ENCODE measurements around the gene FCN3.

The FCN3 gene

DNA sequence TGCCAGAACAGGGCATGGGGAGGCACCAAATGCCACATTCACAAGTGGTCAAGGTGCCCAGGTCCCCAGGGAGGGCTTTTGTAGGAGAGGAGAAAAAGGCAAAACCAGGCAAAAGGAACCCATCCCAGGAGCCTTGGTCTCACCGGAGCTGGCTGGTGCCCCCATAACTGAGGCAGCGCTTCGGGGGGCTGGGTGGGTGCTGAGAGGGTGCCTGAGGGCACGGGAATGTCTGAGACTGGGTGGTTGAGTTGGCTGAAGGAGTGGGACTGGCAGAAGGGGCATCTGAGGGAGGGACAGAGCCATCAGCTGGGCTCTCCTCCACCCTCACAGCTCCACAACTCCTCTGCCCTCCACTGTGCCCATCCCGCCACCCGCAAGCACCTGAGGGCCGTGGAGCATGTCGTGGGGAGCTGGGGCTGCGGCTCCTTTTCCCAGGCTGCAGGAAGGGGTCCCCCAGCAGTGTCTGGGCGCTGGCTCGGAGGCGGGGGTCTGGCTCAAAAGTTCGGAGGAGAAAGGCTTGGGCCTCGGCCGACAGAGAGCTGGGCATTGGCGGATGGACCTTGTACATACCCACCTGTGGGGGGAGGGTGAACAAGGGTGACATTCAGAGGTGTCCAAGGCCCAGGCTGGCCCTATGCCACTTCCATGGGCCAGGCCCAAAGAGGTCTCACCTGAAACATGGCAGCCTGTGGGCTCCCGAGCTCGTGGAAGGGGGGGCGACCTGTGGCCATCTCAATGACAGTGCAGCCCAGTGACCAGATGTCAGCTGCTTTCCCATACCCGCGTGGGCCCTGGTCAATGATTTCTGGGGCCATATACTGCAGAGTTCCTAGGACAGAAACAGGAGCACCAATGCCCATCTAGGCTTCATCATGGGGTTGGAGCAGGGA lies 16.3 kb downstream of the FCN3 start:
- no peak for DNase-seq (ENCODE audit: low spot score)

DNA sequence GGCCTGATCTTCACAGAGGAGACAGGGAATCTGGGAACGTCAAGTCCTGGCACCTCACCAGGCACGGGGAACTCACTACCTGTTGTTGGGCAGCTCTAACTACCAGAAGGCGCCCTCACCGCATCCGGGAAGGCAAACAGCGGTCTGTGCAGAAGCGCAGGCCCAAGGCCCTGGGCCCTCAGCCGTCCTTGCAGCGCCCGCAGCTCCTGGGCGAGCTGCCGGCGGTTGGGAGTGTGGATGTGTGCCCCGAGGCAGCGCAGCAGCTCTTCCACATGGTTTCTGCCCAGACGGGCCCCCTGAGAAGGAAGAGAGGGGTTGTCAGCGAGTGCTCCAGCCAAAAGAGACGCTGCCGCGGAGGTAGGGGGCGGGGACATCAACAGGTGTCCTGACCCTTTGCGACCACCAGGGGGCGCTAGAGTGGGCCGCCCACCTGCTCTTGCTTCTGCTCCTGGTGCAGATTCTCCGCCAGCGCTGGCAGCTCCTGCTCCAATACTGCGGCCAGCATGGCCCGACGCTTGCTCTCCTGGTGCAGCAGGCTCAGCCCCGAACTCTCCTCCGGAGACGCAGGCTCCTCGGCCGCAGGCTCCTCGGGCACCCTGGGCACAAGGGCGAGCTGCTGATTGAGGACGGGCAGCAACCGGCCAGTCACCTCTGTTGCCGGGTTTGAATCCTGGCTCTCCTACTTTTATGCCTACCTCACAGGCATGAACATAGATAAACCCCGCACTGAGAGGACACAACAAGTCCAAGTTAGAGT lies 17.2 kb downstream of the FCN3 start:
- DNase-seq (ENCODE audit: low spot score) = peak; percentile 85

DNA sequence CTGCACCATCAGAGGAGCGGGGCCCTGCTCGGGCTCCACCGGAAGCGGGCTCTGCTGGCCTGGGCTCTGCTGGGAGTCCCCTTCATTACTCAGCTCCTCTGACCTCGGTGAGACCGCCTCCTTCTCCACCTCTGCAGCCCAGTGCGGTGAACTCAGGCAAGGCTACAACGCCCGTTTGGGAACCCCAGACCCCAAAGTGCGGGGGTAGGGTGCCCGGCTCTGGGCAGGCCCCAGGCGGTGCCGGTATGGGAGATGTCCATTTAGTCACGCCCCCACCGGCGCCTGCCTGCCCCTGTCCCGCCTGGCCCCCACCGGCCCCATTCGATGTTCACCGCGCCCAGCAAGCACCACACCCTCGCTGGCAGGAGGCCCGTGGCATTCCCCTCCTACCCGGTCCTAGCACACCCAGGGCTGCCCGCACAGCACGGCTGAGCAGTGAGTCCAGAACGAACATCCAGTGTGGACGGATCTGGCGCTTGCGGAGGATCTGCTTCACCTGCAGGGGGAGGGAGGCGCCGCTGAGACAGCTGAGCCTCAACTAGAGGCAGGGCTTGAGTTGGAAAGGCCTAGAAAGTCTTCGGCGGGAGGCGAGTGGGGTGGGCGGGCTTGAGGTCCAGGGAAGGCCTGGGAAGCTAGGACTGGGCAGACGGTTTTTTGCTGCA lies 17.9 kb downstream of the FCN3 start:
- DNase-seq (ENCODE audit: low spot score) = no peak

DNA sequence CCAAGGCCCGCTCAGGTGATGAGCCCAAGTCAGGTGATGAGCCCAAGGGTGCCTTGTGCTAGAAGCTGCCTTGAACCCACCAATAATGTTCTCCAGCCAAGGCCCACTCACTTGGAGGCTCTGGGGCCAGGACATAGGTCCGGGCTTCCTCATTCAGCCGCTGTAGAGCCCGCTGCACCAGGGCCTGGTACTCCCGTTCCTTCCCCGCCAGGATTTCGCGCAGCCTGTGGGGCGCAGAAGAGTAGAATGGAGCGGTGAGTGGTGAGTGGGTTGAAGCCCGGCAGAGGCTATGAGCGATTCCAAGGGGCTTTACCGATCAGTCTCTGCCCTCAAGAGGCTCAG lies 18.4 kb downstream of the FCN3 start:
- DNase-seq (ENCODE audit: low spot score) = no peak

DNA sequence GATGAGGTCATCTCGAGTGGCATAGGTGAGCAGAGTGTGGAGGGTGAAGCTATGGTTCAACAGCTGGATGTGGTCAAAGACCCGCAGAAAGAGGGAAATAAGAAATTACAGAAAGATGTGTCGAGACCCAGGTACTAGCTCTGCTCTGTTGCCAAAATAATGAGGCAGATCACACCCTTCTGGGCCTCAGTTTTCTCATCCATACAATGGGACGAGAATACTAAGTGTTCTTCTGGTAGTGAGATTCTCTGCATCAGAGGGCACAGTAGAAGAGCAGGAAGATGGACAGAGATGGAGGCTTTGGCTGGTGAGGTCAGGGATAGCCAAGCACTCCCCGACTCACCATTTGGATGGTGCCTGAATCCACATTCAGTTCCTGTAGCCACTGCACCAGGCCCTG lies 18.9 kb downstream of the FCN3 start:
- DNase-seq (ENCODE audit: low spot score) = no peak

DNA sequence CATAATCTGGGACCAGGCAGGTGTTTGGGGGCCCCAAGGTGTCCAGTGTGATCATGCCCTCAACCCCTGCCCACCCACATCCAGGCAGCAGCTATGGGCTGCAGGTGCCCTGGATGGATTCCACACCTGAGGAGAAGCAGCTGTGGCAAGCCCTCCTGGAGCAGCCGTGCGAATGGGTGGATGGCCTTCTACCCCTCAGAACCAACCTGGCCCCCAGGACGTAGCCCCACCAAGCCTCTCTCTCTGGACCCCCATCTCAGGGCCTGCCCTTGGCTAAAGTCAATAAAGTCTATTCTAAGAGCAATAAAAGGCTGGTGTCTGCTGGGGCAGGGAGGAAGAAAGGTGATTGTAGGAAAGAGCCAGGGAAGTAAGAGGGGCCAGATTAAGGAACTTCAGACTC lies 21.0 kb downstream of the FCN3 start:
- no peak for DNase-seq (ENCODE audit: low spot score)

DNA sequence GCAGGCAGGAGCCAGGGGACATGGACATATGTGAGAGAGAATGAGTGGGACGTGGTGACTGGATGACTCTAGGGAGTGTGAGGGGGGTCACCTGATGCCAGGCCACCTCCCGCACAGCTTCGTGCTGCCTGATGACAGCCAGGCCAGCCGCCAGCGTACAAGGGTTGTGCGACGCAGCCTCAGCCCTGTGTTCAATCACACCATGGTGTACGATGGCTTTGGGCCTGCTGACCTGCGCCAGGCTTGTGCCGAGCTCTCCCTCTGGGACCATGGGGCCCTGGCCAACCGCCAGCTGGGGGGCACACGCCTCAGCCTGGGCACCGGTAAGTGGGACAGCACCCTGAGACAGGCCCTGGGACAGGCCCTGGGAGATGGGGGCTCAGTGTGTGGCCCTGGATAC lies 21.5 kb downstream of the FCN3 start:
- no peak for DNase-seq (ENCODE audit: low spot score)

DNA sequence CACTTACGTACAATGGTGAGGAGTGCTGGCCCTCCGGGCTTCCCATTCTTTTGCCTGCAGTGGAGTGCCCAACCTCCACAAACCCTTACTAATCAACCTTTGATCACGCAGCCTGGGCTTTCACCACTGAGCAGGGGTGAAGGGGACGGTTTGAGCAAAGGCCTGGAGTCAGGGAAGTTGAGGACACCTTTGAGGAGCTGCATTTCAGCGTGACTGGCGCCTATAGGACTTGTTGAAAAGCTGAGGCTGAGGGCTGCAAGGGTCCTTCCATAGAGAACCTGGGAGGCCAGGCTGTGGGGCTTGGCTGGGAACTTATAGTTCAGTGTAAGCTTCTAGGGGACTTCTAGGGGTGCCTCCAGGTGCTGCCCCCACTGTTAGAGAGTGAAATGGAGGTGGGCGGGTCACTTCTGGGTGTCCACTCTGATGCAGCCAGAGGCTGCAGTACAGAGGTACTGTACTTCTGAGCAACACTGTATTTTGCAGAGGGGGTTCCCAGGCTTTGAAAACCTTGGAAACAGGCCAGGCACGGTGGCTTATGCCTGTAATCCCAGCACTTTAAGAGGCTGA lies 23.0 kb downstream of the FCN3 start:
- DNase-seq (ENCODE audit: low spot score) = no peak

DNA sequence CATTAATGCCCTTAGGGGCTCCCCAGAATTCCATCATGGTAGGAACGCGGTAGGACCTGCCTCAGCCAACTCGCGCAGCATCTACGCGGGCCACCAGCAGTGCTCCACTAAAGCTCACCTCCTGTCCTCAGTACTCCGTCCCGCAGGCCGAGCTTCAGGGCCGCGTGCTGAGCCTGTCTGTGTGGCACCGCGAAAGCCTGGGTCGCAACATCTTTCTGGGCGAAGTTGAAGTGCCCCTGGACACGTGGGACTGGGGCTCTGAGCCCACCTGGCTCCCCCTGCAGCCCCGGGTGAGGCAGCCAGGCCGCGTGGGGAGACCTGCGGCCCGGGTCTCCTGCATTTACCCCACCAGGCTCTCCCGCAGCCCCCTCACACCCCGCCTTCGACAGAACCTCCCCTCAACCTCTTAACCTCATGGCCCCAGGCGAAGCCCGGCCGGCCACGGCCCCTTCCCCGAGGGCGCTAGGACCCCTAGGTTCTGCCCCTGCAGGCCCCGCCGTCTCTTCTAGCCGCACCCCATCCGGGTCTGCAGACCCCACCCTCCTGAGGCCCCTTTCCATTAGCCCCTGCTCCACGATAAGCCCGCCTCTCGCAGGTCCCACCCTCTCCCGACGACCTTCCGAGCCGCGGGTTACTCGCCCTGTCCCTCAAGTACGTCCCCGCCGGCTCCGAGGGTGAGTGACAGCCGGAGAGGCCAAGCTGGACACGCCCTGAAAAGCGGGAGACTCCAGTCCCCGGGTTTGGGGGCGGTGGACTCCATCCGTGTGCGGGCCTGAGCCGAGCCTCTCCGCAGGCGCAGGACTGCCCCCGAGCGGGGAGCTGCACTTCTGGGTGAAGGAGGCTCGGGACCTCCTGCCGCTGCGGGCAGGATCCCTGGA lies 23.7 kb downstream of the FCN3 start:
- DNase-seq (ENCODE audit: low spot score) = peak; percentile 47

DNA sequence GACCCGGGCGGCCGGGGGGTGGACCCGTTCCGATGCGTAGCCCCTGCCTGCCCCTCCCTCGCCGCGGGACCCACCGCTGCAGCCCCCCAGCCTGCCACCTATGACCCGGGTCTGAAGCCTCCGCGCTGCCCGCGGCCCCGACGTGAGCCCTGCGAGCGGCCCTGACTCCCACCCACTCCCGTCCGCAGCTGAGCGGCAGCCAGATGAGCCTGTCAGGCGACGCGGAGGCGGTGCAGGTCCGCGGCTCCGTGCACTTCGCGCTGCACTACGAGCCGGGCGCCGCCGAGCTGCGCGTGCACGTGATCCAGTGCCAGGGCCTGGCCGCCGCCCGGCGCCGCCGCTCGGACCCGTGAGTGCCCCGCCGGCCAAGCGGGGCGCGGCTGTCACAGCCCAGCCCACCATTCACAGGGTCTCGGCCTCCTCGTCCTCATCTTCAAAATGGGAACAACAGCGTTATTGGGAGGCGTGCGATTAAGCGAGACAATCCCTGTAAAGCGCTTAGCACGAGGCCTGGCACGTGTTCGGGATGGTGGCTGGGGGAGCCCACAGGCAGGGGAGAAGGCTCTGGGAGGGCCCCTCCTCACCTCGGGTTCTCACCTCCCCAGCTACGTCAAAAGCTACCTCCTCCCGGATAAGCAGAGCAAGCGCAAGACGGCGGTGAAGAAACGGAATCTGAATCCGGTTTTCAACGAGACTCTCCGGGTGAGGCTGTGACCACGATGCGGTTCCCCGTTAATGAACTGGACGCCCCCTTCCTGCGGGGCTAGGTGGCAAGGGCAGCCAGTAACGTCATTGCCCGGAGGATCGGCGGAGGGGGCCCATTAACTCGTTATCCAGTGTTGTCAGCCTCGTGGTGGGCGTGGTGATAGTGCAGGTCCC lies 24.6 kb downstream of the FCN3 start:
- DNase-seq (ENCODE audit: low spot score) = peak; percentile 74

DNA sequence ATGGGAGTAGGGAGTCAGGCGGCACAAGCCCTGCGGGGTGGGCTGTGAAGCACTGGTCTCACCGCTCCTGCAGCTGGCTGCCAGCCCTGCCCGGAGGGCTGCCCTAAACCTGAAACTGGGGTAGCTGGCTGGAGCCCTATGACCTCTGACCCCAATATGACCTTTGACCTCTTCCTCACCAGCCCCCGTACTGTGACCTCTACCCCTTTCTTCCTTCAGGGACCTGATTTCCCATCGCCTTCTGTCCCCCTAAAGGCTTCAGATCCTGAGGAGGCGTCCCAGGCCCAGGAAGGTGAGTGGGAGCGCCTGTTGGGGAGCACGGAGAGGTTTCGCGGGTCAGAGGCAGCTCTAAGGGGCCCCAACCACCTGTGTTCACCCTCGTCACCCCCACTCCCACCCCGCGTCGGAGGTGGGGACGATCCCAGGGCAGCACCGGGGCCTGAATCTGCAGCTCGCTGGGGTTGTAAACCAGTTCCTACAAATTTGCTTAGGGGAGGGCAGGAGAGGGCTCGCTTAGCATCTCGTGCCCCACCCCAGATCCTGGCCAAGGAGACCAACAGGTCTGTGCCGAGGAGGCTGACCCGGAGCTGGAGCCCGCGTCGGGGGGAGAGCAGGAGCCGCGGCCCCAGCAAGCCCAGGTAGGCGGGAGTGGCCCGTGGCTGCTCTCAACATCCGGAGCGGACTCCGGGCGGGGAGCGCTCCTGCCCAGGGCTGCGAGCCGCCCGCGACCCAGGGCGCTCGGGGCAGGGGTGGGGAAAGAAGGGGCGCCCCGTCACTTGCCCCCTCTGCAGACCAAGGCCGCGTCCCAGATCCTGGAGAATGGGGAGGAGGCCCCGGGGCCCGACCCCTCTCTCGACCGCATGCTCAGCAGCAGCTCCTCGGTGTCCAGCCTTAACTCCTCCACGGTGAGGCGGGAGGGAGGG lies 25.5 kb downstream of the FCN3 start:
- DNase-seq (ENCODE audit: low spot score) = no peak

DNA sequence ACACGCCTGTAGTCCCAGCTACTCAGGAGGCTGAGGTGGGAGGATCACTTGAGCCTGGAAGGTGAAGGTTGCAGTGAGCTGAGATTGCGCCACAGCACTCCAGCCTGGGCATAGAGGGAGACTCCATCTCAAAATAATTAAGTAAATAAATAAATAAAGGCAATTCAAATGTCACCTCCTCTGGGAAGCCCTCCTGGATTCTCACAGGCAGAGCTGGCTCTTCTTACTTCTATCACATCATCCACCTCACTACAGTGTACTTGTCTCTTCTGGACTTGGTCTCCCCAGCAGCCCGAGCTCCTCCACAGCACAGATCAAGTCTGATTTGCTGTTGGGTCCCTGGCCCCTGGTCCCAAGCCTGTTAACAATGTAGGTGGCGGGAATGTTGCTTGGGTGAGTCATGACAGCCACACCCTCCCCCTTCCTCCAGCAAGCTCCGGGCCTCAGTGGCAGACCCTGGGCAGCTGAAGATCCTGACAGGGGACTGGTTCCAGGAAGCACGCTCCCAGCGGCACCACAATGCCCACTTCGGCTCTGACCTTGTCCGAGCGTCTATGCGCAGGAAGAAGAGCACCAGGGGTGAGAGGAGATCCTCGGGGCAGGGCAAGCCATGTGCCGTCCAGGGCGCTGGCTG lies 27.5 kb downstream of the FCN3 start:
- DNase-seq (ENCODE audit: low spot score) = no peak

DNA sequence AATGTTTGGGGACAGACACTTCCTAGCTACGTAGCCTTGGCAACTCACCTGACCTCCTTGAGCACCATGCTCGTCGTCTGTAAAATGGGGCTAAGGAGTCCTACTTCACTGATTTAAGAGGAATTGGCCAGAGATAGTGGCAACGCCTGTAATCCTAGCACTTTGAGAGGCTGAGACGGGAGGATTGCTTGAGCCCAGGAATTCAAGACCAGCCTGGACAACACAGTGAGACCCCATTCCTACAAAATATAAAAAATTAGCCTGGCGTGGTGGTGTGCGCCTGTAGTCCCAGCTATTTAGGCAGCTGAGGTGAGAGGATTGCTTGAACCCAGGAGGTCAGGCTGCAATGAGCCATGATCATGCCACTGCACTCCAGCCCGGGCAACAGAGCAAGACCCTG lies 28.3 kb downstream of the FCN3 start:
- DNase-seq (ENCODE audit: low spot score) = no peak

DNA sequence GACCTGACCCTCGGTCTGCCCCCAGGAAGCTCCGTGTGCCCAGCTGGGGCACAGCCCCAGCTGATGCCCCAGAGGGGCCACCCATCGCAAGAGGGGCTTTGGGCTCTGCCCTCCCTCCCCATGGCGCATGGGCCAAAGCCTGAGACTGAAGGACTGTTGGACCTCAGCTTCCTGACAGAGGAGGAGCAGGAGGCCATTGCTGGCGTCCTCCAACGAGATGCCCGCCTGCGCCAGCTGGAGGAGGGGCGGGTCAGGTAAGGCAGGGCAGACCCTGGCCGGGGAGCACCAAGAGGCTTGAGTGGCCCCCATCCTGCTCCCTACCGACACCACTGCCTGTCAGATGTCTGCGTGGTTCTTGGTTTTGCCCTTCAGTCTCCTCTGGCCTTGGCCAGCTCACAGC lies 29.4 kb downstream of the FCN3 start:
- DNase-seq (ENCODE audit: low spot score) = no peak

DNA sequence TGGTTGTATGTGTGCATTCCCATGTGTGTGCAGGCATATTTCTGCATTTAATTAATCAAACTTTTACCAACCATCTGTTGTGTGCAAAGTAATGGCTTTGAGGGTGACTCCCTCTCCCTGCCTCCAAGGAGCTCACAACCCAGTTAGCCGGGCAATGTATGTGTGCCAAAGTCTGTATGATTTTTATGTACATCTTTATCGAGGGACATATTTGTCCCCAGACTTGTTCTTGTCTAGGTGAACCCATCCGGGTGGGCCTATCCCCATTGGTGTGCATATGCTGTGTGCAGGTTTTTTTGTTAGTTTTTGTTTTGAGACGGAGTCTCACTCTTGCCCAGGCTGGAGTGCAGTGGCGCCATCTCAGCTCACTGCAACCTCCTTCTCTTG lies 31.0 kb downstream of the FCN3 start:
- DNase-seq (ENCODE audit: low spot score) = no peak

DNA sequence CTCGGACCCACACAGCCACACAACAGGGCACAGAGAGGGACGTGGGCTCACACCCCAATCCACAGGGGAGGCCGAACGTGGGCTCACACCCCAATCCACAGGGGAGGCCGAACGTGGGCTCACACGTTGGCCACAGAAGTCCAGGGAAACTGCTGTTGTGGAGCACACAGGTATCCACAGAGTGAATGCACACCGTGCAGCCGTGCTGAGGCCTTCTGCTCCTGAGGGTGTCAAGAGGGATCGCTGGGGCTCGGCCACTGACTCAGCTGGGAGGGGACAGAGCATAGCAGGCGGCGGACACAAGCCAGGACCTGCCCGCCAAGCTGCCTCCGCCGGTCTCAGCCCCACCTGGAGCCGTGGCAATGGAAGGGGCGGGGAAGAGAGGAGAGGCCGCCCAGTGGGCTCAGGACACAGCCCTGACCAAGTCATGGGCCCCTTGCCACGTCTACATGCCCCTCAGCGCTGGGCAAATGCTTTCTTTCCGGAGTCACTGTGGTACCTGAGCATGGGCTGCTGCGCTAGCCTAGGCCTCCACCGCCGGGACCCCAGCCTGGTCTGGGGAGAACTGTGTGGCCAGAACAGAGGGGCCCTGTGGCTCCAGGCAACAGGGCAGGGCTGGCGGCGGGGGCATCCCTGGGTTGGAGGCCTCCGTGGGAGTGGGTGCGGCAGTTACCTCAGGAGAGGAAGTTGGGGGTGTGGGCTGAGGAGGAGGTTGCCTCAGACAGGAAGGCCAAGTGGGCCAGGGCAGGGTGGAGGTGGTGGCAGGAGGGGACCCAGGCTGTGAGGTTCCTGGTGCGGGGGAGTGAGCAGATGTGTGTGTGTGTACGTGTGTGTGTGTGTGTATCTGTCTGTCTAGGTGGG lies 31.6 kb downstream of the FCN3 start:
- no peak for DNase-seq (ENCODE audit: low spot score)

DNA sequence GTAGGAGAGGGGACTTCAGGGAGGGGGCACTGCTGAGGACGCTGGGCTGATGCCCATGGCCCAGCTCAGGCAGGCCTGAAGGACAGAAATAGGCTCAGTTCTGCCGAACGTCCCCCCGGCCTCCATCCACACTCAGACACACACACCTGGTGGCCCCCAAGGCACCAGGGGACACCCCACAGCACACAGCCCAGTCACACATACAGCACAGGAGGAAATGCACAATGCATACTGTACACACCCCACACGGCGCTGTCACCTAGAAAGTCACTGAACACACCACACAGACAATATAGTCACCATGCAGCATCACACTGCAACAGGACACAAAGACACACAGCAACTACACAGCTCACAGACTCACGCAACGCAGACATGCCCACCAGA lies 32.2 kb downstream of the FCN3 start:
- DNase-seq (ENCODE audit: low spot score) = no peak
